Activated naive CD8-positive, alpha-beta T cell treated with anti-CD3 and anti-CD28 coated beads, Interleukin-2, amount 10 ng/mL, durations not matched to agents 7 days and 5 days (primary cell): ENCODE results near the gene PDZRN3. TPM values are rescaled to one million over a fixed set of nuclear protein-coding genes. Genes with fewer than 3 reads are reported as not detected.

Experiments
- ATAC-seq: fragments of 150-1000 bp; cut with Tn5 transposase; one replicate; pipeline ENCODE4 v1.10.0; 2021; ENCODE audit warnings: low read depth, moderate library complexity
- POLR2A ChIA-PET: fragments of 350-600 bp; sonication (Branson Sonifier 250); formaldehyde crosslinking; loops from one replicate; lab custom pipeline; 2021; ENCODE audit warnings: antibody characterized with exemption; lab: Charles Lee
- DNase-seq: peaks from one replicate; pipeline ENCODE4 v3.0.0; 2021
- H3K27ac Mint-ChIP-seq: one replicate; pipeline ENCODE4 v1.8.0; 2022; ENCODE audit warnings: mild to moderate bottlenecking, mixed read lengths
- H3K27me3 Mint-ChIP-seq: one replicate; pipeline ENCODE4 v1.8.0; 2022; ENCODE audit warnings: mild to moderate bottlenecking, moderate library complexity, mixed read lengths
- H3K36me3 Mint-ChIP-seq: one replicate; pipeline ENCODE4 v1.8.0; 2021; ENCODE audit warnings: mild to moderate bottlenecking, mixed read lengths
- H3K4me1 Mint-ChIP-seq: one replicate; pipeline ENCODE4 v1.8.0; 2021; ENCODE audit warnings: mixed read lengths
- H3K4me3 Mint-ChIP-seq: one replicate; pipeline ENCODE4 v1.8.0; 2022; ENCODE audit warnings: mild to moderate bottlenecking, moderate library complexity, mixed read lengths
- H3K9me3 Mint-ChIP-seq: one replicate; pipeline ENCODE4 v1.8.0; 2021; ENCODE audit warnings: mixed read lengths
- total RNA-seq, 2 experiments: library from RNA; stranded (reverse); gene quantifications; one replicate each; pipeline ENCODE4 v1.2.3, GENCODE V29; 2021

PDZRN3 gene
- total RNA-seq, 2 experiments from 2014 or later, result not detected

GRCh38 chr3:73550032-73550431 lies 74.7 kb downstream of the PDZRN3 start:
- H3K27me3 Mint-ChIP-seq, result no peaks in the 10 kb centered on the region
- DNase-seq (no peak), ATAC-seq (no peak)
- no peaks in the 10 kb centered on the region for H3K9me3 Mint-ChIP-seq
- H3K4me3 Mint-ChIP-seq, result peak overlapping the region; percentile 17
- H3K36me3 Mint-ChIP-seq, result no peaks in the 10 kb centered on the region
- POLR2A ChIA-PET, result no interaction called here
- no peak overlapping the region for H3K27ac Mint-ChIP-seq
- H3K4me1 Mint-ChIP-seq, result no peaks in the 10 kb centered on the region

GRCh38 chr3:73549051-73549600 lies 75.6 kb downstream of the PDZRN3 start:
- DNase-seq, result no peak
- Mint-ChIP-seq H3K4me1 (no peaks in the 10 kb centered on the region), H3K27ac (no peak overlapping the region), H3K36me3 (no peaks in the 10 kb centered on the region), H3K9me3 (no peaks in the 10 kb centered on the region), H3K27me3 (no peaks in the 10 kb centered on the region), H3K4me3 (no peak overlapping the region)
- ATAC-seq, result no peak
- POLR2A ChIA-PET, result no interaction called here

DNA sequence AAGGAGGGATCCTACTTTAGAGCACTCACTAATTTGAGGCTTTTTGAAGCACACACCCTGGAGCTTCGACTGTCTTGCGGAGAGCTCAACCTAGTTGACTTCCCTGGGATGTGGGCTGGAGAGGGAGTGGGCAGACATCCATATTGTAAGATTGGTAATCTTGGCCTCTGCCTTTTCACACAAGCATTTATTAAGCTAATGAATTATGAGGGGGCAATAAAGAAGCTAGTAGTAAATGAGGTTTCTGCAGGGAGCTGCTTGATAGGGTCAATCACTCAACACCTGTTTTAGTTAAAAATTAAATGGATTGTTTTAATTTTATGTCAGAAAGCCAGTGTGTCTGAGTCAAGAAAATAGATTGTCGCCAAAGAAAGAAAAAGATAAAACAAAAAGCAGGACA lies 76.3 kb downstream of the PDZRN3 start:
- no peaks in the 10 kb centered on the region for H3K36me3 Mint-ChIP-seq
- POLR2A ChIA-PET, result no interaction called here
- H3K4me3 Mint-ChIP-seq, result no peak overlapping the region
- H3K4me1 Mint-ChIP-seq, result no peaks in the 10 kb centered on the region
- ATAC-seq (no peak), DNase-seq (no peak)
- H3K9me3 Mint-ChIP-seq, result no peaks in the 10 kb centered on the region
- H3K27me3 Mint-ChIP-seq, result no peaks in the 10 kb centered on the region
- H3K27ac Mint-ChIP-seq, result no peak overlapping the region

DNA sequence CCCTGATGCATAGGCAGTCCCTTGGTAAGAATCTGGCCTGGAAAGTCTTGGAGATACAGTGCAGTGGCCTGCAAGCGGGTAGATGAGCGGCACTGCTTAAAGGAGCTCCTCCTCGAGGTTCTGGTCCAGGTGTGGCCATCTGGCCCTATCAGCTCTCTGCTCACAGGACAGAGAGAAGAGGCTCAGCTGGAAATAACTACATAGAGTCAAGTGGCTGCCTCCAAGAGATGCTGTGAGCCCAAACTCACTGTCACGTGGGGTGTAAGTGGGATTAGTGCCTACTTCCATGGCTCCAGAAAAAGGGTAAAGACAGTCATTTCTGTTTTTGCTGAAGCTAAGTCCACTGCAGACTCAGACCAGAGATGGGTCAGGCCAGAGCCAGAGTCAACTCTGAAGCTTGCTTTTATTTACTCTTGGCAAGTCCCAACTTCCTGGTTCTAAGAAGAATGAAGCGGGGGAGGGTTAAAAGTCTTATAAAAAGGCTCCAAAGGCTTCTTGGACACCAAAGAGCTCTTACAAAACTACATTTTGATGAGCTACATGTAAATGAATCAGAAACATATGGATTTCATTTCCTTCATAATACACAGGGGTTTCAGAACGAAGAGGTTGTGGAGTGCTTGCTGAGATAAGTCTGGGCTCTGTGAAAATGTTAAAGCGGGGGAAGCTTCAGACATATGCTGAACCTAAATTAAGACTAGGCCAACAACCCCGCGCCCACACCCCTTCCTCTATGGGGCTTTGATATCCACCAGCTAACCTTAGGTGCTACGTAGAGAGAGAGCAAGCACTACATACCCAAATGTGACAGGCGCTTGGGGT lies 77.1 kb downstream of the PDZRN3 start:
- H3K36me3 Mint-ChIP-seq, result no peaks in the 10 kb centered on the region
- no peak overlapping the region for H3K27ac Mint-ChIP-seq
- POLR2A ChIA-PET, result no interaction called here
- H3K9me3 Mint-ChIP-seq, result no peaks in the 10 kb centered on the region
- DNase-seq (no peak), ATAC-seq (no peak)
- no peaks in the 10 kb centered on the region for H3K27me3 Mint-ChIP-seq
- no peak overlapping the region for H3K4me3 Mint-ChIP-seq
- no peaks in the 10 kb centered on the region for H3K4me1 Mint-ChIP-seq

GRCh38 chr3:73546961-73547360 lies 77.8 kb downstream of the PDZRN3 start:
- no peak for ATAC-seq
- no peak overlapping the region for H3K4me3 Mint-ChIP-seq
- POLR2A ChIA-PET, result interaction anchor here (0.6 kb wide), 1 partner anchor 1727 kb away, joined by 3 read pairs; no protein-coding TSS in a partner anchor

DNA sequence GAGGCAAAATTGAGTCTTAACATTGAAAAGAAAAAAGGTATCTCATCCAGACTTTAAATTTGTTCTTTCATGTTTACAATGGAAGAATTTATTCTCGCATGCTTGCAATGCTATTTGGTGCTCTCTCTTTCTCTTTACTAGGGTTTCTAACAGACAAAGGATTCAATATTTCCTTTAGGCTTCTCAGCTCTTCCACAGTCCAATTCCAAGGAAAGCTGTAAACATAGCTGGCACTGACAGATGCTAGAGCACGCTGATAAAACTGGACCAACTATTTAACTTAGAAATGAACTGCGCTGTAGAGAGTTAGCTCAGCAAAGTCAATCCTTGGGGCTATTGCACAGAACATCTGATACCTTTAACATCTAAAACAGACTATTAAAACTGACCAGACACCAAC lies 81.3 kb downstream of the PDZRN3 start:
- no peaks in the 10 kb centered on the region for H3K4me1 Mint-ChIP-seq
- H3K27ac Mint-ChIP-seq, result no peak overlapping the region
- H3K9me3 Mint-ChIP-seq, result peaks cover 2% of the 10 kb centered on the region
- DNase-seq (no peak), ATAC-seq (no peak)
- H3K27me3 Mint-ChIP-seq, result no peaks in the 10 kb centered on the region
- H3K36me3 Mint-ChIP-seq, result no peaks in the 10 kb centered on the region
- POLR2A ChIA-PET, result no interaction called here
- H3K4me3 Mint-ChIP-seq, result no peak overlapping the region

More at GRCh38 chr3:73546961-73547360, 77.8 kb downstream of the PDZRN3 start:
- DNase-seq, result no peak
- H3K4me1 Mint-ChIP-seq, result no peaks in the 10 kb centered on the region
- no peaks in the 10 kb centered on the region for H3K9me3 Mint-ChIP-seq
- H3K36me3 Mint-ChIP-seq, result no peaks in the 10 kb centered on the region
- H3K27me3 Mint-ChIP-seq, result no peaks in the 10 kb centered on the region
- no peak overlapping the region for H3K27ac Mint-ChIP-seq

GRCh38 chr3:73542136-73542535 lies 82.6 kb downstream of the PDZRN3 start:
- Mint-ChIP-seq H3K4me1 (no peaks in the 10 kb centered on the region), H3K36me3 (no peaks in the 10 kb centered on the region), H3K4me3 (no peak overlapping the region), H3K9me3 (peaks cover 2% of the 10 kb centered on the region), H3K27me3 (no peaks in the 10 kb centered on the region), H3K27ac (no peak overlapping the region)
- no peak for ATAC-seq
- no peak for DNase-seq
- POLR2A ChIA-PET, result no interaction called here

DNA sequence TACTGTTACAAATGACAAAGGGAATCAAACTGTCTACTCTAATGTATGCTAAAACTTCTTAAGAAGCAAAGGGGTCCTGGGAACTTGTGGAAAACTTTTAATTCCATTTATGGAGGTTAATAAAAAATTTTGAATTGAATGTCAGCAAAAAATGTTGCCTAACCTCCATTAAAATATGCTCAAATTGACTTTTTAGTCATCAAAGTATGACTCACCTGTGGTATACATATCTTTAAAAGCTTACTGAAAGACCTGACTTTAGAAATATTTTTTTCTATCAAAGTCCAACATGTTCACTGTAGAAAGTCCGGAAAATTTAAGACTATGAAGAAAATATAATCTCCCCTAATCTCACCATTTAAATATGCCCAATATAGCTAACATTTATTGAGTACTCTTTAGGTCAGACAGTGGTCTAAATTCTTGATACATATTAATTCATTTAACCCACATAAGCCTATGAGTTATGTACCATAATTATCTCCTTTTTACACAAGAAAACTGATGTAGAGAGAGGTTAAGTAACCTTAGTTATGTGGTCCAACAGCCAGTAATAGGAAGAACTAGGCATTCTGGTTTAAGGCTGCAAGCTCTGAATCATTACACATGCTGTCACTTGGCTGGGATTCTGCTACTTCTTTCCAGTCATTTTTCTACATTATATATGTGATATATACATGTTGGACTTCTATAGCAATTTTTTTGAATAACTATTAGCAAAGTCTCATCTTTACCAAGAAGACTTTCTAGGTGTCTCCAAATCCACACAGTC lies 83.6 kb downstream of the PDZRN3 start:
- H3K27me3 Mint-ChIP-seq, result no peaks in the 10 kb centered on the region
- no peak overlapping the region for H3K4me3 Mint-ChIP-seq
- POLR2A ChIA-PET, result no interaction called here
- H3K27ac Mint-ChIP-seq, result no peak overlapping the region
- no peak for ATAC-seq
- H3K36me3 Mint-ChIP-seq, result no peaks in the 10 kb centered on the region
- no peak for DNase-seq
- H3K9me3 Mint-ChIP-seq, result peaks cover 2% of the 10 kb centered on the region
- H3K4me1 Mint-ChIP-seq, result no peaks in the 10 kb centered on the region

- H3K27me3 Mint-ChIP-seq, result no peaks in the 10 kb centered on the region
Observed at GRCh38 chr3:73538486-73538885, 86.3 kb downstream of the PDZRN3 start.

DNA sequence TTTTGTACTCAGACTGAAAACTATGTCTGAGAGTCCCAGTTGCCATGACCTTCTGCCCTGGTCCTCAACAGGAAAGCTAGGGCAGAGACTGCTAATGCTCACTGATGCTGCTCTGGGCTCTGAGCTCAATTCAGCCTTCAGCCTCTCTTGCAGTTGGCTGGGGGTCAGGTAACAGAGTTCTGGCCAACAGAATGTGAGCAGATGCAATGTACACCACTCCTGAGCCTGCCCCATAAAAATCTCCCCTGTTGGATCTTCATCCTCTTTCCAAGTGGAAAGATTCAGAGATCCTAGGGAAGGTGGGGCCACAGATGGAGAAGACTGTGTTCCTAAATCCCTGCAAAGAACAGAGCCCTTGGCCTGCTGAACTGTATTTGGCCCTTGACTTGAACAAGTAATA lies 87.8 kb downstream of the PDZRN3 start:
- ATAC-seq (no peak), DNase-seq (no peak)
- H3K9me3 Mint-ChIP-seq, result peaks cover 2% of the 10 kb centered on the region
- no peak overlapping the region for H3K27ac Mint-ChIP-seq
- no peak overlapping the region for H3K4me3 Mint-ChIP-seq
- no peaks in the 10 kb centered on the region for H3K36me3 Mint-ChIP-seq
- no peaks in the 10 kb centered on the region for H3K4me1 Mint-ChIP-seq
- POLR2A ChIA-PET, result no interaction called here
- no peaks in the 10 kb centered on the region for H3K27me3 Mint-ChIP-seq

More at GRCh38 chr3:73538486-73538885, 86.3 kb downstream of the PDZRN3 start:
- Mint-ChIP-seq H3K36me3 (no peaks in the 10 kb centered on the region), H3K4me3 (no peak overlapping the region), H3K27ac (no peak overlapping the region), H3K9me3 (peaks cover 2% of the 10 kb centered on the region), H3K4me1 (no peaks in the 10 kb centered on the region)
- DNase-seq (no peak), ATAC-seq (no peak)
- POLR2A ChIA-PET, result no interaction called here

DNA sequence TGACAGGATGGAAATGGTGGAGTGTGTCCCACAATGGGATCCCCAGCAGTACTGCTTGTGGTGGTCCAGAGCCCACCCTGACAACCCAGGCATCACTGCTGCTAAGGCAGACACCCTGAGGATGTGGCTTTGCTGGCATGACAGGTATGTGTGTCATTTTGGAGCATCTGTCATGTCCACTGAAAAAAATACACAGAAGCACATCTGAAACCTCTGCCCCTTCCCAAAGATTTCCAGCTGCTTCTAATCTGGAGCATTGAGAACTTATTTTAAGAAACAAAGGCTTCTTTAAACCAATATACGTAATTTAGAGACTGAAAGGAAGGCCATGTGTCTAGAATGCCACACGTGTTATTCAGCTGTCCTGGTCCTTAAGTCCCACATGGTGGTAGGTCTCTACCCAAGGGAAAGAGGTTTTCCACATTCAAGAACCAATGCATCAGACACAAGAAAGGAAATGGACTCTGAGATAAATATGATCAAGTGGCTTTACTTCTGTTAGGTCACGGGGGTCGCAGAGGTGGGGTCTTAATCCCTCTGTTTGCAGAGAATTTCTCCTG lies 88.3 kb downstream of the PDZRN3 start:
- Mint-ChIP-seq H3K36me3 (no peaks in the 10 kb centered on the region), H3K27ac (no peak overlapping the region), H3K27me3 (no peaks in the 10 kb centered on the region), H3K4me3 (no peak overlapping the region), H3K9me3 (peaks cover 2% of the 10 kb centered on the region), H3K4me1 (no peaks in the 10 kb centered on the region)
- ATAC-seq, result no peak
- POLR2A ChIA-PET, result no interaction called here
- DNase-seq, result no peak

DNA sequence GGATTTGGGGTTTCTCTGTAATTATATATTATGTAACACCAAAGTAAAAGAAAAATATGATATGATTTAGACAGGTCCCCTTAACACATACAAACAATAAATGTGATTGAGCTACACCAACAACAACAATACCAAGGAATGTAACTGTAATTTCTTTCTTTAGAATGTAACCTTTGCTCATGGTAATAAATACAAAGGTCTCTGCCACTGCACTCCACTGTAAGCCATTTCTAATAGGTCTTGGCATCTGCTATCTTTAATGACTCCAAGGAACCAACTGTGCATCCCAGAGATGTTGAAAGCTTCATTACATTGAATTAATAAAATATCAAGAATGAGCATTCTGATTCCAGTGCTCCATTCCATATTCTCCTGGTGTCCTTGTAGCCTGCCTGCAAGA lies 88.8 kb downstream of the PDZRN3 start:
- peaks cover 2% of the 10 kb centered on the region for H3K9me3 Mint-ChIP-seq
- no peak overlapping the region for H3K27ac Mint-ChIP-seq
- ATAC-seq, result no peak
- no peaks in the 10 kb centered on the region for H3K27me3 Mint-ChIP-seq
- POLR2A ChIA-PET, result no interaction called here
- no peaks in the 10 kb centered on the region for H3K4me1 Mint-ChIP-seq
- H3K36me3 Mint-ChIP-seq, result no peaks in the 10 kb centered on the region
- H3K4me3 Mint-ChIP-seq, result no peak overlapping the region
- no peak for DNase-seq

- no peaks in the 10 kb centered on the region for H3K9me3 Mint-ChIP-seq
- DNase-seq (no peak), ATAC-seq (no peak)
- H3K27me3 Mint-ChIP-seq, result no peaks in the 10 kb centered on the region
- no peaks in the 10 kb centered on the region for H3K4me1 Mint-ChIP-seq
- no peak overlapping the region for H3K4me3 Mint-ChIP-seq
- no peak overlapping the region for H3K27ac Mint-ChIP-seq
- POLR2A ChIA-PET, result no interaction called here
- no peaks in the 10 kb centered on the region for H3K36me3 Mint-ChIP-seq
Observed at GRCh38 chr3:73535137-73535536, 89.6 kb downstream of the PDZRN3 start.
